Measurements from ENCODE around the gene ELOVL4. TPM values are rescaled to one million over a fixed set of nuclear protein-coding genes. Genes with fewer than 3 reads are reported as not detected.

Gene ELOVL4
- total RNA-seq, 1 experiment from 2014 or later, result 0.68 TPM

- Mint-ChIP-seq H3K4me3 (ENCODE audit: unreplicated experiment) (no peak overlapping the region), H3K36me3 (ENCODE audit: insufficient read depth, unreplicated experiment) (no peaks in the 10 kb centered on the region), H3K27ac (ENCODE audit: unreplicated experiment) (no peak overlapping the region), H3K27me3 (ENCODE audit: insufficient read depth, unreplicated experiment) (no peaks in the 10 kb centered on the region), H3K9me3 (ENCODE audit: unreplicated experiment) (peaks cover 8% of the 10 kb centered on the region), H3K4me1 (ENCODE audit: low read depth, unreplicated experiment) (peaks cover 22% of the 10 kb centered on the region)
- ChIA-PET CTCF (no interaction called here), POLR2A (no interaction called here)
- intact Hi-C loops (cut with micrococcal nuclease; ENCODE audit: unreplicated experiment), result loop anchor here (5.0 to 10.0 kb wide), 2 partner anchors 220 to 658 kb away; no protein-coding TSS in a partner anchor
- Histone ChIP-seq H3K27me3 (replicated peaks; ENCODE audit: control insufficient read depth, insufficient read depth, low read length) (no peaks in the 10 kb centered on the region), H3K9me3 (no peaks in the 10 kb centered on the region), H3K4me3 (ENCODE audit: low read depth, low read length) (no peak overlapping the region), H3K4me1 (peaks cover 7% of the 10 kb centered on the region; the same call in 1 of the 2 replicates), H3K36me3 (ENCODE audit: control insufficient read depth, insufficient read depth, low read length) (no peaks in the 10 kb centered on the region)
- TF ChIP-seq CTCF (IDR thresholded peaks at IDR 0.05; ENCODE audit: insufficient read depth in 1 of 2, low read depth in 1 of 2, low read length in 1 of 2, severe bottlenecking in 1 of 2, unreplicated experiment in 1 of 2), result no peak
- no peak for DNase-seq
- no TSS peak for BruUV-seq (replicated peaks)
Measured at GRCh38 chr6:79874531-79875134, 72.7 kb downstream of the ELOVL4 start.

- Histone ChIP-seq H3K4me1 (no peaks in the 10 kb centered on the region; the same call in 1 of the 2 replicates), H3K27me3 (replicated peaks; ENCODE audit: control insufficient read depth, insufficient read depth, low read length) (no peaks in the 10 kb centered on the region), H3K4me3 (ENCODE audit: low read depth, low read length) (no peak overlapping the region), H3K36me3 (ENCODE audit: control insufficient read depth, insufficient read depth, low read length) (no peaks in the 10 kb centered on the region), H3K9me3 (no peaks in the 10 kb centered on the region)
- H3K4me1 Mint-ChIP-seq (ENCODE audit: low read depth, unreplicated experiment), result peaks cover 28% of the 10 kb centered on the region
- TF ChIP-seq CTCF (IDR thresholded peaks at IDR 0.05; ENCODE audit: insufficient read depth in 1 of 2, low read depth in 1 of 2, low read length in 1 of 2, severe bottlenecking in 1 of 2, unreplicated experiment in 1 of 2), result no peak
- no peaks in the 10 kb centered on the region for H3K9me3 Mint-ChIP-seq (ENCODE audit: unreplicated experiment)
- intact Hi-C loops (cut with micrococcal nuclease; ENCODE audit: unreplicated experiment), result loop anchor here (10.0 kb wide), 1 partner anchor 222 kb away; no protein-coding TSS in a partner anchor
- BruUV-seq (replicated peaks), result no TSS peak
- H3K27me3 Mint-ChIP-seq (ENCODE audit: insufficient read depth, unreplicated experiment), result no peaks in the 10 kb centered on the region
- POLR2A ChIA-PET, result no interaction called here
- DNase-seq, result peak in 1 of 2 experiments; percentile 19
- H3K36me3 Mint-ChIP-seq (ENCODE audit: insufficient read depth, unreplicated experiment), result no peaks in the 10 kb centered on the region
- H3K27ac Mint-ChIP-seq (ENCODE audit: unreplicated experiment), result no peak overlapping the region
- H3K4me3 Mint-ChIP-seq (ENCODE audit: unreplicated experiment), result no peak overlapping the region
- CTCF ChIA-PET, result no interaction called here
Measured at GRCh38 chr6:79872986-79873385, 74.4 kb downstream of the ELOVL4 start.

- Mint-ChIP-seq H3K27me3 (ENCODE audit: insufficient read depth, unreplicated experiment) (no peaks in the 10 kb centered on the region), H3K36me3 (ENCODE audit: insufficient read depth, unreplicated experiment) (no peaks in the 10 kb centered on the region), H3K4me1 (ENCODE audit: low read depth, unreplicated experiment) (peaks cover 28% of the 10 kb centered on the region), H3K4me3 (ENCODE audit: unreplicated experiment) (no peak overlapping the region), H3K27ac (ENCODE audit: unreplicated experiment) (no peak overlapping the region), H3K9me3 (ENCODE audit: unreplicated experiment) (no peaks in the 10 kb centered on the region)
- POLR2A ChIA-PET, result interaction anchor here (0.6 kb wide), 1 partner anchor 1006 kb away, joined by 5 read pairs; no protein-coding TSS in a partner anchor
- CTCF ChIA-PET, result no interaction called here
- no peak for DNase-seq
- Histone ChIP-seq H3K4me3 (ENCODE audit: low read depth, low read length) (no peak overlapping the region), H3K27me3 (replicated peaks; ENCODE audit: control insufficient read depth, insufficient read depth, low read length) (no peaks in the 10 kb centered on the region), H3K4me1 (no peaks in the 10 kb centered on the region; the same call in 1 of the 2 replicates), H3K36me3 (ENCODE audit: control insufficient read depth, insufficient read depth, low read length) (no peaks in the 10 kb centered on the region), H3K9me3 (no peaks in the 10 kb centered on the region)
- no TSS peak for BruUV-seq (replicated peaks)
- intact Hi-C loops (cut with micrococcal nuclease; ENCODE audit: unreplicated experiment), result loop anchor here (10.0 kb wide), 1 partner anchor 222 kb away; no protein-coding TSS in a partner anchor
- no peak for TF ChIP-seq CTCF (IDR thresholded peaks at IDR 0.05; ENCODE audit: insufficient read depth in 1 of 2, low read depth in 1 of 2, low read length in 1 of 2, severe bottlenecking in 1 of 2, unreplicated experiment in 1 of 2)
Measured at GRCh38 chr6:79872303-79872702, 75.0 kb downstream of the ELOVL4 start.
